ENCODE results near the gene AFP. TPM values are rescaled to one million over a fixed set of nuclear protein-coding genes. Genes with fewer than 3 reads are reported as not detected.

Gene AFP
- total and polyA plus RNA-seq, 2 of the 8 experiments (the other 6 are each of a cell fraction or from before 2014, with no cell fraction given), result 6.1 to 10.4 TPM

GRCh38 chr4:73479323-73479722 lies 43.3 kb downstream of the AFP start:
- no peak overlapping the region for H3K4ac ChIP-seq (replicated peaks; ENCODE audit: insufficient read length, low read depth, low read length)
- no peaks in the 10 kb centered on the region for H3K4me1 ChIP-seq (replicated peaks in 1 of 4; ENCODE audit: control insufficient read depth in 3 of 4, insufficient read depth in 4 of 4, low read length in 3 of 4)
- H3K56ac ChIP-seq (replicated peaks; ENCODE audit: insufficient read length, low read depth, low read length), result no peak overlapping the region
- ChIA-PET POLR2A (ENCODE audit: partially characterized antibody) (no interaction called here), CTCF (ENCODE audit: partially characterized antibody) (interaction anchor here (1.2 kb wide), 1 partner anchor 12 kb away, joined by 4 read pairs; no protein-coding TSS in a partner anchor)
- DNase-seq (ENCODE audit: low read depth in 1 of 2, low spot score in 2 of 2) (no peak), FAIRE-seq (no peak)
- H3K79me1 ChIP-seq (ENCODE audit: low read depth, low read length), result no peaks in the 10 kb centered on the region
- H2BK20ac ChIP-seq (ENCODE audit: low read length), result no peak overlapping the region
- no peak overlapping the region for H3K9ac ChIP-seq (replicated peaks in 1 of 4; ENCODE audit: extremely low read depth in 1 of 4, low read depth in 3 of 4, low read length in 3 of 4)
- no peaks in the 10 kb centered on the region for H3K79me2 ChIP-seq (ENCODE audit: control insufficient read depth in 1 of 2, insufficient read depth in 2 of 2, low read length in 2 of 2)
- no peak overlapping the region for H2BK15ac ChIP-seq (ENCODE audit: low read length)
- no peaks in the 10 kb centered on the region for H3K27me3 ChIP-seq (replicated peaks in 1 of 4; ENCODE audit: control insufficient read depth in 3 of 4, extremely low read depth in 1 of 4, insufficient read depth in 3 of 4, low read length in 3 of 4)
- no peak overlapping the region for H4K5ac ChIP-seq (ENCODE audit: insufficient read length, low read depth, low read length)
- no peak overlapping the region for H2BK120ac ChIP-seq (replicated peaks; ENCODE audit: low read depth, low read length)
- WGBS, 2 experiments (ENCODE audit: extremely low coverage in 1 of 2, insufficient coverage in 1 of 2, insufficient read length in 1 of 2, insufficient replicate concordance in 2 of 2, low coverage in 1 of 2, low lambda C conversion rate in 2 of 2, missing lambda C conversion rate in 1 of 2), result 89% methylated on average over 1 of the region's 1 CpG; no CpG with 5 or more reads in 1 of the 2 experiments
- H3K14ac ChIP-seq (ENCODE audit: insufficient read length), result no peak overlapping the region
- H4K8ac ChIP-seq (ENCODE audit: extremely low read depth, insufficient read depth, low read length), result no peak overlapping the region
- H4K20me1 ChIP-seq (replicated peaks in 1 of 2; ENCODE audit: control insufficient read depth in 1 of 2, insufficient read depth in 2 of 2, low read length in 2 of 2), result no peaks in the 10 kb centered on the region
- H4K91ac ChIP-seq (replicated peaks; ENCODE audit: insufficient read length, low read length), result no peak overlapping the region
- H3K23ac ChIP-seq (ENCODE audit: insufficient read length), result no peak overlapping the region
- H2BK5ac ChIP-seq (ENCODE audit: low read depth, low read length), result no peak overlapping the region
- H2BK12ac ChIP-seq (ENCODE audit: low read depth, low read length), result no peak overlapping the region
- H3K4me3 ChIP-seq (ENCODE audit: extremely low read depth in 1 of 4, insufficient read depth in 2 of 4, low read depth in 3 of 4, low read length in 4 of 4), result no peak overlapping the region
- H3K4me2 ChIP-seq (ENCODE audit: insufficient read depth in 1 of 2, low read depth in 2 of 2, low read length in 2 of 2), result no peak overlapping the region
- H3K27ac ChIP-seq (ENCODE audit: low read depth, low read length), result no peak overlapping the region
- no peak overlapping the region for H3K18ac ChIP-seq (ENCODE audit: extremely low read depth, low read length)
- H2AFZ ChIP-seq (ENCODE audit: low read length), result no peak overlapping the region
- peaks cover 11 to 15% of the 10 kb centered on the region in 2 experiments for H3K9me3 ChIP-seq (ENCODE audit: insufficient read depth in 2 of 2, low read depth in 1 of 2, low read length in 1 of 2)
- no peaks in the 10 kb centered on the region for H3K23me2 ChIP-seq (ENCODE audit: low read depth, low read length)
- no peak overlapping the region for H2AK5ac ChIP-seq (ENCODE audit: low read depth, low read length)
- peaks cover 0 to 2% (median 0%) of the 10 kb centered on the region in 4 experiments; a peak in 1 of 8 replicates for H3K36me3 ChIP-seq (ENCODE audit: control insufficient read depth in 2 of 4, insufficient read depth in 4 of 4, low read length in 3 of 4)
- no peak for TF ChIP-seq KDM5A (IDR thresholded peaks at IDR 0.05; ENCODE audit: low read length)
- no peak for TF ChIP-seq ZNF274 (IDR thresholded peaks at IDR 0.05; ENCODE audit: borderline replicate concordance, extremely low read depth, low read length)
- no peak for TF ChIP-seq ATF2 (IDR thresholded peaks at IDR 0.05; ENCODE audit: low read length)
- no peak for TF ChIP-seq POLR2A (IDR thresholded peaks at IDR 0.05; ENCODE audit: control extremely low read depth in 1 of 2, low read depth in 2 of 2, low read length in 2 of 2)
- no peak for TF ChIP-seq CREB1 (IDR thresholded peaks at IDR 0.05)
- no peak for TF ChIP-seq TEAD4 (IDR thresholded peaks at IDR 0.05; ENCODE audit: low read depth, low read length)
- TF ChIP-seq CBX5 (IDR thresholded peaks at IDR 0.05; ENCODE audit: low read depth, low read length), result no peak
- TF ChIP-seq TCF12 (IDR thresholded peaks at IDR 0.05; ENCODE audit: low read depth, low read length), result no peak
